ENCODE measurements around the gene PIK3CA.
"Not testable (repeated sequence)": the region's sequence is repeated elsewhere in the genome, so short reads cannot be mapped to it uniquely, and the experiment has no call there.

PIK3CA gene

DNA sequence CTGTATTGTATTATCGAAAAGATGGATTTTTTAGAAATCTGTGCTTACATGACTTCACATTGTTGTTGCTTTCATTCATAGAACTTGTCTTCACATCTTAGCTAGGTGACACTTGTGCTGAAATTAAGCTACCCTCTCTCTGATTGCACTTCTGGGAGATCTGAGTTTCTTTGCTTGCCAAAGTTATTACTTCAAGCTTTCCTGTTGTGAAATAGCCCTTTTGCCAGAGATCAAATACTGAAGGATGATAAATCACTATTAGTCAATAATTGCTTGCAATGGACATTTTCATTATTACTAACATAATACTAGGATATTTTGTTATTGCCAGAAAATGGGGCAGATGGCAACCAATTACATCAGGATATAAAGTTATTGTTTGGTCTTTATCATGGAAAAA, 34.7 kb downstream of the PIK3CA start:
- no peaks in the 10 kb centered on the region for H3K9me3 ChIP-seq (ENCODE audit: control insufficient read depth, low read length)
- H3K4me1 ChIP-seq (ENCODE audit: control insufficient read depth, insufficient read depth, low read length): peaks cover 5% of the 10 kb centered on the region
- no peaks in the 10 kb centered on the region for H3K27me3 ChIP-seq (ENCODE audit: control insufficient read depth, insufficient read depth, low read length)
- no peaks in the 10 kb centered on the region for H3K36me3 ChIP-seq (ENCODE audit: control insufficient read depth, insufficient read depth, low read length)
- no peak overlapping the region for H3K4me3 ChIP-seq (ENCODE audit: low read length)
- no peak overlapping the region for H3K9ac ChIP-seq (ENCODE audit: low read length)

DNA sequence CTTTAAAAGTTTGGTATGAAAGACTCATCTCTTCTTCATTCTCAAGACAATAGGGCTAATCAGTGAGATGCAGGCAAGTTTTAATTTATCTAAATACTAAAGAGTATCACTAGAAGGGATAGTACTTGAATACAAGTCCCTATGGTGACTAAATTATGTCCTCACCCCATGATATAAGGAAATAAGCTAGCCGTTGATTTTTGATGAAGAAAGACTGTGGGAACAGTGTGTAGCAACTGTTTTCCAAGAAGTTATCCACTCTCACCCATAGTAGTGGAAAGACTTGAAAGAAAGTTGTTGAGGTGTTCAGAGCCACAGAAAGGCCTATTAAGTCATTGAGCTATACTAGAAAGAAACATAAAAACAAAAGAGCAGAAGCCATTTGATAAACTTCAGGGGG, 36.7 kb downstream of the PIK3CA start:
- no peak overlapping the region for H3K4me3 ChIP-seq (ENCODE audit: low read length)
- no peaks in the 10 kb centered on the region for H3K27me3 ChIP-seq (ENCODE audit: control insufficient read depth, insufficient read depth, low read length)
- H3K4me1 ChIP-seq (ENCODE audit: control insufficient read depth, insufficient read depth, low read length): peaks cover 5% of the 10 kb centered on the region
- H3K9me3 ChIP-seq (ENCODE audit: control insufficient read depth, low read length): no peaks in the 10 kb centered on the region
- no peak overlapping the region for H3K9ac ChIP-seq (ENCODE audit: low read length)
- H3K36me3 ChIP-seq (ENCODE audit: control insufficient read depth, insufficient read depth, low read length): no peaks in the 10 kb centered on the region

DNA sequence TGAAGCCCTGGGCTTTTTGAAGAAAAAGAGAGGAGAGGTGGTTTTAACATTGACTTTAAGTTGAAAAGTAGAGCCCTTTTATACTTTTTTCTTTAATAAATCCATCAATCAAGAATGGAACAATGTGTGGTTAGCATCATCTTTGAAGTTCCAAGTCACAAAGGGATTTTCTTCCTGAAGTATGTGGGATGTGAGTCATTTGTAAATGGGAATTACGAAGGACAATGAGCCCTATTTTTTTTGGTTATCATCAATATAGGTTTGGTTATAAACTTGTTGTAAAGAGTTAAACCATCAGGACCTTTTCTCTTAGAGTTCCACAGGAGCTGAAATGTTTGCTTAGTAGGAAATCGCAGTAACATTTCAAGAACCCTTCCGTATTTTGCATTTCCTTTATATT, 38.3 kb downstream of the PIK3CA start:
- Histone ChIP-seq H3K4me3 (ENCODE audit: low read length) (no peak overlapping the region), H3K36me3 (ENCODE audit: control insufficient read depth, insufficient read depth, low read length) (no peaks in the 10 kb centered on the region), H3K4me1 (ENCODE audit: control insufficient read depth, insufficient read depth, low read length) (peaks cover 5% of the 10 kb centered on the region), H3K9ac (ENCODE audit: low read length) (no peak overlapping the region), H3K27me3 (ENCODE audit: control insufficient read depth, insufficient read depth, low read length) (no peaks in the 10 kb centered on the region), H3K9me3 (ENCODE audit: control insufficient read depth, low read length) (no peaks in the 10 kb centered on the region)

DNA sequence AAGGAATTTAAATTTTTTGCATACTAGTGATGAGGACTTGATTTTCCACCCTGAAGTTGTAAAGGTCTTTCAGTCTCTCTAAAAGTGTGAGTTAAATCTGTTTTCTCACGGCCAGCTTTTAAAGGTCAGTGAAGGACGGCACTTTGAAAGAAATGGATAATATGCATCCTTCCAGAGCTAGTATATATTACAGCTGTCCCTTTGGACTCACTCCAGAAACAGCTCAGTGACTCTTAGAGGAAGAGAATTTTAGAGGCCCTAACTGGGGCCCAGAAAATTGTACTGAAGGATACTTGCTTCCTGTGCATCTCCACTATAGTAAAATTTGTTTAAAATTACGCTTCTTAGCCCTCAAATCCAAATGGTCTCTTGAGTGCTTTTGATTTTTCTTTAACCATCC, 41.6 kb downstream of the PIK3CA start:
- Histone ChIP-seq H3K36me3 (ENCODE audit: control insufficient read depth, insufficient read depth, low read length) (no peaks in the 10 kb centered on the region), H3K4me3 (ENCODE audit: low read length) (no peak overlapping the region), H3K9ac (ENCODE audit: low read length) (no peak overlapping the region), H3K9me3 (ENCODE audit: control insufficient read depth, low read length) (no peaks in the 10 kb centered on the region), H3K4me1 (ENCODE audit: control insufficient read depth, insufficient read depth, low read length) (no peaks in the 10 kb centered on the region), H3K27me3 (ENCODE audit: control insufficient read depth, insufficient read depth, low read length) (no peaks in the 10 kb centered on the region)

DNA sequence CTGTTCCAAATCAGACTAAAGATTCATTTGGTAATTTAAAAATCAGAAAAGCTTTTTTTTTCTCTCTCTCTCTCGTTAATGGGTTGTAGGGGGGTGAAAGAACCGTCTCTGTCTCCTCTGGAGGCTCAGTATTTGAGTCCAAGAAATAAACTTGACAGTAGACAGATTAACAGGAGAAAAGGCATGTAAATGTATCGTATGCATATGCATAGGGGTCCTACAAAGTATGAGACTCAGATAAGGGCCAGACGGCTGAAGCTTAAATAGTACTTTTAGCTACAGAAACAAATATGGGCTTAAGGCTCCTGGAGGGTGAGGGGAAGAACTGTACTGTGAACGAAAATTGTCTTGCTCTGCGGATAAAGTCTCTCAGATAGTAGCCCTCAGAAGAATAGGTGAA, 42.4 kb downstream of the PIK3CA start:
- Histone ChIP-seq H3K27me3 (ENCODE audit: control insufficient read depth, insufficient read depth, low read length) (no peaks in the 10 kb centered on the region), H3K4me3 (ENCODE audit: low read length) (no peak overlapping the region), H3K9ac (ENCODE audit: low read length) (no peak overlapping the region), H3K4me1 (ENCODE audit: control insufficient read depth, insufficient read depth, low read length) (no peaks in the 10 kb centered on the region), H3K9me3 (ENCODE audit: control insufficient read depth, low read length) (no peaks in the 10 kb centered on the region), H3K36me3 (ENCODE audit: control insufficient read depth, insufficient read depth, low read length) (no peaks in the 10 kb centered on the region)

DNA sequence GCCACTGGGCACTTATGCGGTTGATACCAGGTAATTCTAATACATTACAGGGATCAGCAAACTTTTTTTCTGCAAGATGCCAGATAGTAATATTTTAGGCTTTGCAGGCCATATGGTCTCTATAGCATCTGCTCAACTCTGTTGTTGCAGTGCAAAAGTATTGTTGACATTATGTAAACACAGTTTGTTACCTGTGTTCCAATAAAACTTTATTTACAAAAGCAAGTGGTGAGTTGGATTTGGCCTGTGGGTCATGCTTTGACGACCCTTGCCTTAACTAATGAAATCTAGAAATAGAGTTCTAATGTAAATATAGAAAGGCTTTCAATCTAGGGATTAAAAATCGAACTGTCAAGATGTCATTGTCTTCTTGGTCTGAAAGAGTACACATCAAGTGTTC, 44.4 kb downstream of the PIK3CA start:
- H3K4me1 ChIP-seq (ENCODE audit: control insufficient read depth, insufficient read depth, low read length): no peaks in the 10 kb centered on the region

DNA sequence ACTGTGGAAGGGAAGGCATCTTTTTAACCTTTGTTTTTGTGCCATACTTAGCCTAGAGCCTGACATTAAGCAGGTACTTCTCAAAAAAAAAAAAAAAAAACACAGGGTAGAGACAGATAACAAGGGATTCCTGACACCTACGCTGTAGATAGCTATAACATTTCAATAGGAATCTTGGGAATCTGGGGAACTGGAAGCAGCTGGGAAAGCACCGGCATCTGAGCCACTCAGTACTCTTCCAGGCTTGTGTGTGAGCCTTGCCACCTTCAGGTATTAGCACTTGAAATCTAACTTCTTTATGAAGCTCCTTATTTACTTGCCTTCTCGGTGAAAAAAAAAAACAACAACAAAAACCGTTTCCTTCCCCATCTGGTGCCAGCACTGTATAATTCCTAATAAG, 46.8 kb downstream of the PIK3CA start:
- Histone ChIP-seq H3K9ac (ENCODE audit: low read length) (no peak overlapping the region), H3K9me3 (ENCODE audit: control insufficient read depth, low read length) (no peaks in the 10 kb centered on the region), H3K36me3 (ENCODE audit: control insufficient read depth, insufficient read depth, low read length) (no peaks in the 10 kb centered on the region), H3K4me1 (ENCODE audit: control insufficient read depth, insufficient read depth, low read length) (no peaks in the 10 kb centered on the region), H3K27me3 (ENCODE audit: control insufficient read depth, insufficient read depth, low read length) (no peaks in the 10 kb centered on the region), H3K4me3 (ENCODE audit: low read length) (no peak overlapping the region)

More for the DNA sequence above, 44.4 kb downstream of the PIK3CA start:
- Histone ChIP-seq H3K27me3 (ENCODE audit: control insufficient read depth, insufficient read depth, low read length) (no peaks in the 10 kb centered on the region), H3K9me3 (ENCODE audit: control insufficient read depth, low read length) (no peaks in the 10 kb centered on the region), H3K36me3 (ENCODE audit: control insufficient read depth, insufficient read depth, low read length) (no peaks in the 10 kb centered on the region), H3K4me3 (ENCODE audit: low read length) (no peak overlapping the region), H3K9ac (ENCODE audit: low read length) (no peak overlapping the region)

DNA sequence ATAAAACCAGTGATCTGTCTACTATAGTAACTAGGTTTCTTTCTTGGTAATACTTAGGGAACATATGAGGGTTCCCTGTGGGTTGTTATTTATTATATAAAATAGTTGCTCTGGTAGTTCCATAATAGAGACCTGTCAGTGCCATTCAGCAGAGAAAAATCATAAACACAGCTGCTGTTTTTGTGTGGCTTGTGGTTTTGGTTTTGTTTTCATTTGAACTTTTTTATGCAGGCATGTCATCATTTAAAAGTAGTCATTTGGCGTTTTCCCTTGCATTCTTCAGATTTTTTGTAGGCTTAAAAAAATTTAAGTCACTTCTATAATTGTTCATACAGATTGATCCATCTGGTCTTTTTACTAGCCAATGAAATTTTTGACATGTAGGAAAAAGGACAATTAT, 47.9 kb downstream of the PIK3CA start:
- Histone ChIP-seq H3K9me3 (ENCODE audit: control insufficient read depth, low read length) (no peaks in the 10 kb centered on the region), H3K4me1 (ENCODE audit: control insufficient read depth, insufficient read depth, low read length) (no peaks in the 10 kb centered on the region), H3K27me3 (ENCODE audit: control insufficient read depth, insufficient read depth, low read length) (no peaks in the 10 kb centered on the region), H3K36me3 (ENCODE audit: control insufficient read depth, insufficient read depth, low read length) (no peaks in the 10 kb centered on the region), H3K9ac (ENCODE audit: low read length) (no peak overlapping the region), H3K4me3 (ENCODE audit: low read length) (no peak overlapping the region)

DNA sequence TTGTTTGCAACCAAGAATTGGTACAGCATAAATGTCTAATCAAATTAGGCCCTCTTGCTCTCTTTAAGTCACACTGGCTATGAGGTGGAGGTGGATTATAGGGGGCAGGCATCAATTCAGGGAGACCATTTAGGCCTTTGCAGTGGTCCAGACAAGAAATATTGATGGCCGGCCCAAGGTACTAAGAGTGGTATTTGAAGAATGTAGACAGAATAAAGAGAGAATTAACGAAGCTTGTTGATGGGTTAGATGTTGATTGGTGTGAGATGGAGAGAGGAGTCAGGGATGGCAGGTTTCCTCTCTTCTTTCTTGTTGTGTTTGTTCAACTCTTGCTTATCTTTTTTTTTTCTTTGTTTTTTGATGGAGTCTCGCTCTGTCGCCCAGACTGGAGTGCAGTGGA, 48.5 kb downstream of the PIK3CA start:
- no peaks in the 10 kb centered on the region for H3K4me1 ChIP-seq (ENCODE audit: control insufficient read depth, insufficient read depth, low read length)
- H3K9ac ChIP-seq (ENCODE audit: low read length): no peak overlapping the region
- H3K4me3 ChIP-seq (ENCODE audit: low read length): no peak overlapping the region
- no peaks in the 10 kb centered on the region for H3K36me3 ChIP-seq (ENCODE audit: control insufficient read depth, insufficient read depth, low read length)
- H3K9me3 ChIP-seq (ENCODE audit: control insufficient read depth, low read length): no peaks in the 10 kb centered on the region
- no peaks in the 10 kb centered on the region for H3K27me3 ChIP-seq (ENCODE audit: control insufficient read depth, insufficient read depth, low read length)

DNA sequence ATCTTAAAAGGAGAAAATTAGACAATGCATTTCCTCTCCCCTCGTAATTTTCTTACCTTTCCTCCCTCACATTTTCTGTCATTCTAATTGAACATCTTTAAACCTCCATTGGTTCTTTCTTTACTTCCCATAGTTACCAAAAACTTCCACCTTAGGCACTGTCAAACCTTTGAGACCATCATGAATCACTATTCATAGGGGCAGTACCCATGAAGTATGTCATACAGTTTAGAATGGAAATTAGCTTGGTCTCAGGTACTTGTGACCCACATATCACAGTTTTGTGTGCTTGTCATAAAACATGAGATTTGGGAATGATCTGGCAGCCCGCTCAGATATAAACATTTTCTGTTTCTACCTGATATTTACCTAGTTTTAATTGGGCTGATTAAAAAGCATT, 52.6 kb downstream of the PIK3CA start:
- Histone ChIP-seq H3K9ac (ENCODE audit: low read length) (no peak overlapping the region), H3K36me3 (ENCODE audit: control insufficient read depth, insufficient read depth, low read length) (no peaks in the 10 kb centered on the region), H3K27me3 (ENCODE audit: control insufficient read depth, insufficient read depth, low read length) (no peaks in the 10 kb centered on the region), H3K4me1 (ENCODE audit: control insufficient read depth, insufficient read depth, low read length) (no peaks in the 10 kb centered on the region), H3K4me3 (ENCODE audit: low read length) (no peak overlapping the region), H3K9me3 (ENCODE audit: control insufficient read depth, low read length) (no peaks in the 10 kb centered on the region)

DNA sequence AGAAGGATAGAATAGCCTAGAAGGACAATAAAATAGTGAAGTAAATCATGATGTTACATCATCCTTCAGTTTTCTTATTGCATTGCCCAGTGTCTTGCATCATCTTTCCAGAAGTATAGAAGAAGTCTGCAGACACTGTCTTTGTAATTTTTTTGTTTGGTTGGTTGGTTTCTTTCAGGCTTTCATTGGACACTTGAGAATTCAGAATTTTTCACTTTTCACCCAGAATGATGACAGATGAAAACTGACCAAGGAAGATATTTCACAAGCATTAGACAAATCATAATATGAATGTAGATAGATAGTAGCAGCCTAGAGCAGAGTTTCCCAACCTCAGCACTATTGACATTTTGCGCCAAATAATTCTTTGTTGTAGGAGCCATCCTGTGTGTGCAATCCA, 67.4 kb downstream of the PIK3CA start:
- H3K27me3 ChIP-seq (ENCODE audit: control insufficient read depth, insufficient read depth, low read length); H3K4me3 ChIP-seq (ENCODE audit: low read length); H3K9ac ChIP-seq (ENCODE audit: low read length); H3K9me3 ChIP-seq (ENCODE audit: control insufficient read depth, low read length); H3K4me1 ChIP-seq (ENCODE audit: control insufficient read depth, insufficient read depth, low read length); H3K36me3 ChIP-seq (ENCODE audit: control insufficient read depth, insufficient read depth, low read length): not testable (repeated sequence)

DNA sequence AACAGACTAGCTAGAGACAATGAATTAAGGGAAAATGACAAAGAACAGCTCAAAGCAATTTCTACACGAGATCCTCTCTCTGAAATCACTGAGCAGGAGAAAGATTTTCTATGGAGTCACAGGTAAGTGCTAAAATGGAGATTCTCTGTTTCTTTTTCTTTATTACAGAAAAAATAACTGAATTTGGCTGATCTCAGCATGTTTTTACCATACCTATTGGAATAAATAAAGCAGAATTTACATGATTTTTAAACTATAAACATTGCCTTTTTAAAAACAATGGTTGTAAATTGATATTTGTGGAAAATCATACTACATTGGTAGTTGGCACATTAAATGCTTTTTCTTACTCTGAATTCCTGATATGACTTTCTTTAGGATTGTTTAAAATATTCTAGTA, 70.1 kb downstream of the PIK3CA start:
- not testable (repeated sequence) for H3K4me3 ChIP-seq (ENCODE audit: low read length); H3K36me3 ChIP-seq (ENCODE audit: control insufficient read depth, insufficient read depth, low read length); H3K4me1 ChIP-seq (ENCODE audit: control insufficient read depth, insufficient read depth, low read length); H3K27me3 ChIP-seq (ENCODE audit: control insufficient read depth, insufficient read depth, low read length); H3K9me3 ChIP-seq (ENCODE audit: control insufficient read depth, low read length); H3K9ac ChIP-seq (ENCODE audit: low read length)

DNA sequence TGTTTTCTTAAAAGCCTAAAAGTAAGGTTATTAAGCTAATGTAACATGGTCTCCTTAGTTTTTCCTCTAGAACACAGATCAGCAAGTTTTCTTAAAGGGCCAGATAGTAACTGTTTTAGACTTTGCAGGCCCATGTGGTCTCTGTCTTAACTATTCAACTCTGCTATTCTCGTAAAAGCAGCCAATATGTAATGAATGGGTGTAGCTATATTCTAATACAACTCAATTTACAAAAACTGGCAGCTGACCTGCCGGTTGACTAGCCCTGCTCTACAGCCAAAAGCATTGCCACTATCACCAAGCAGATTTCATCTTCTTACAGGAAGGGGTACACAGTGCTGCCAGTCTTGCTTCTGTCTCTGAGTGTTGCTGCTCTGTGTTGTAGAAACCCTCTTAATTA, 75.4 kb downstream of the PIK3CA start:
- Histone ChIP-seq H3K36me3 (ENCODE audit: control insufficient read depth, insufficient read depth, low read length) (no peaks in the 10 kb centered on the region), H3K4me1 (ENCODE audit: control insufficient read depth, insufficient read depth, low read length) (no peaks in the 10 kb centered on the region), H3K9ac (ENCODE audit: low read length) (no peak overlapping the region), H3K9me3 (ENCODE audit: control insufficient read depth, low read length) (no peaks in the 10 kb centered on the region), H3K4me3 (ENCODE audit: low read length) (no peak overlapping the region), H3K27me3 (ENCODE audit: control insufficient read depth, insufficient read depth, low read length) (no peaks in the 10 kb centered on the region)

All from mucosa of stomach (tissue), 1 donor.